HS-27A (cell line): ENCODE measurements around the gene TSPAN31.

Experiments
- DNase-seq: peaks from one replicate; pipeline ENCODE4 v3.0.0-alpha.2; 2012; ENCODE audit warnings: low read depth, missing footprints

TSPAN31 gene

DNA sequence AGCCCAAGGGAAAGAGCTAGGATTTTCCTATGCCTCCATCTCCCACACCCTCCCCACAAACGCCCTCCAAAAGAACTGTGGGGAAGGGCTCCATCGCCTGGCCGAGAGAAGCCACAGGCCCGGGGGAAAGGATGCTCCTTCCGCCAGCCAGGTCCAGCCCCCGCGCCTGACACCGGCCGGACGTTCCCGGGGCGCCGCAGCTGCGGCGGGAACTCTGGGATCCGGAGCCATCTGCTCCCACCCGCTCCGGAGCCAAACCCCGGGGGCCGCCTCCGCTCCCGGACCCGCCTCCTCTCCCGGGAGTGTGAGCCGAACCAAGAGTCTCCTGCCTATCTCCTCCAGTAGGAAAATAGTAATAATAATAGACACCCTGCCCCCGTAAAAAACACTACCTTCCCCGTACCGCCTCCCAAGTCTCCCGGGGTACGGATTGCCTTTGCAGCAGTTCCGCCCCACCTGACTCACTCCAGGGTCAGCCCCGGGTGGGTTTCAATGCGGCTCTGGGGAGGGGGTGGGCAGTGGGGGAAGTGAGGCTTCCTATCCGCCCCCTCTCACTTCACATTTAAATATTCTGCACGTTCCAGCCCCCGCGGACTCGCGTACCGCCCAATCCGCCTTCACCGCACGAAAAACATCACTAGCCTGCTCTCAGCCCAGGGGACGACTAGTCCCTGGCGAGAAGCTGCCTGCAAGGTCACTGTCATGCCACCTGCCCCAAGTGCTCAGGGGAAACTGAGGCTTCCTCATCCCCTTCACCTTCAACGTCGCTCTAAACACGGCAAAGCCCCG lies 8.7 kb upstream of the TSPAN31 start:
- no peak for DNase-seq

DNA sequence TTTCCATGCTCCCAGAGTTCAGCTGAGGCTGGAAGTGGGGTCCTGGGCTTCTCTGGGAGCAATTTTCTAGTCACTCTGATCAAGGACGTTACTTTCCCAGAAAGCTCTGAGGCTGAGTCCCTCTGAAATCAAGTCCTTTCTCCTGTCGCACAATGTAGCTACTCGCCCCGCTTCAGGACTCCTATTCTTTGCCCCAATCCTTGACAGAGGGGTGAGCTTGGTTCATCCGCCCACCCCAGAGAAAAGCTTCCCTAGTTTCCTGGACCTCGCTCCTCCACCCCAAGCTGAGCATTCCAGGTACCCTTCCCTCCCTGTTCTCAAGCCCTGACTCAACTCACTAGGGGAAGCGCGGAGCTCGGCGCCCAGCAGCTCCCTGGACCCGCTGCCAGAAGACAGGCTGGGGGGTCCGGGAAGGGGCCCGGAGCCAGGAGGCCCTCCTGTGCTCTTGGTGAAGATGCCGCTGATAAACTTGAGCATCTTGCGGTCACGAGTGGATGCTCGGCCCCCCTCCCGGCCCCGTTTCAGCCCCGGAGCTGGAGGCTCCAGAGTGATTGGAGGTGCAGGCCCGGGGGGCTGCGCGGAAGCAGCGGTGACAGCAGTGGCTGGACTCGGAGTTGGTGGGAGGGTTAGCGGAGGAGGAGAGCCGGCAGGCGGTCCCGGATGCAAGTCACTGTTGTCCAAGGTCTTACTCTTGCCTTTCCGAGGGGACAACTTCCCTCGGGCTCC lies 7.9 kb upstream of the TSPAN31 start:
- no peak for DNase-seq

GRCh38 chr12:57737467-57738460 lies 7.1 kb upstream of the TSPAN31 start:
- DNase-seq, result no peak

DNA sequence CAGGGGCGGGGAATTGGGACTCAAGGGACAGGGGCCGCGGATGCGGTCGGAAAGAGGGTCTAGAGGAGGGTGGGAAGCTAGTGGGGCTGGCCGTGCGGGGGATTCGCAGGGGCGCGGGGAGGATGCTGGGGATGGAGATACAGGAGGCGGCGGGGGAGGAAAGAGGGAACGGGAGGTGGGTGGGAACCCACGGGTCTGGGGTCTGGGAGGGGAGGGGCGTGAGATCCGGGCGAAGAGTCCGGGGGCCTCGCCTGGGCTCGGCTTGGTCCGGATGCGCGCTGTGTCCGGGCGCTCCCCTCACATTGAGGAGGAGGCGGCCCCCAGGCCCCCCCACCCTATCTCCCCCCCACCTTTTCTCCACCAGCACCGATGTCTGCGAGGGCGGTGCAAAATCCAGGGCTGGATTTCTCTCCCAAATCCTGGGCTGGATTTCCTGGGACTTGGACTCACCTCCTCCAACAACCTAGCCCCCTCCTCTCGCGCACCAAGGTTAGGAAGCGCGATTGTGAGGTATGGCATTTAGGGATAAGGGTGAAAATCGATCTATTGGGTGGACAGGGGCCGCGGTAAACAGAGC lies 6.1 kb upstream of the TSPAN31 start, which contains the start of gene AGAP2:
Gene AGAP2 (minus strand): TSS at position 82 of the 577 bp plus-strand sequence. CDS start 496 bp downstream, outside the sequence.
- DNase-seq, result no peak

- no peak for DNase-seq
These were observed 5.5 kb upstream of the TSPAN31 start for GRCh38 chr12:57739387-57739786.

GRCh38 chr12:57739914-57740538 lies 4.8 kb upstream of the TSPAN31 start:
- no peak for DNase-seq

- no peak for DNase-seq
These were observed 4.0 kb upstream of the TSPAN31 start for GRCh38 chr12:57740656-57741412.

DNA sequence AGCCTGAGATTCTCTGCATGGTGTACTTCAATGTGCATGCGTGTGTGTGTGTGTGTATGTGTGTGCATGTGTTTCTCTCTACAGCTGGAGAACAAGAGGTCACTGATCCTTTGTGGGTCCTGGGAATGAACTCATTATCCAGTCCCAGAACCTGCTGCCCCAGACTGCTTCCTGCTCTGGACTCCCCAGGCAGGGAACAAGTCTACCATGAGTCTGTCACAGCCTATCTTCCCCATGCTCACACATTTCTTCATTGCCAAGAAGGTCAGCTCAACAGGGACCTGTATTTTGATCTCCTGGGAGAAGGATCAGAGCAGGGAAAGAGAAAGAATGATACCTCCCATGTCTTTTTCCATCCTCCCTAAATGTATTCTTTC lies 3.4 kb upstream of the TSPAN31 start:
- DNase-seq, result no peak

DNA sequence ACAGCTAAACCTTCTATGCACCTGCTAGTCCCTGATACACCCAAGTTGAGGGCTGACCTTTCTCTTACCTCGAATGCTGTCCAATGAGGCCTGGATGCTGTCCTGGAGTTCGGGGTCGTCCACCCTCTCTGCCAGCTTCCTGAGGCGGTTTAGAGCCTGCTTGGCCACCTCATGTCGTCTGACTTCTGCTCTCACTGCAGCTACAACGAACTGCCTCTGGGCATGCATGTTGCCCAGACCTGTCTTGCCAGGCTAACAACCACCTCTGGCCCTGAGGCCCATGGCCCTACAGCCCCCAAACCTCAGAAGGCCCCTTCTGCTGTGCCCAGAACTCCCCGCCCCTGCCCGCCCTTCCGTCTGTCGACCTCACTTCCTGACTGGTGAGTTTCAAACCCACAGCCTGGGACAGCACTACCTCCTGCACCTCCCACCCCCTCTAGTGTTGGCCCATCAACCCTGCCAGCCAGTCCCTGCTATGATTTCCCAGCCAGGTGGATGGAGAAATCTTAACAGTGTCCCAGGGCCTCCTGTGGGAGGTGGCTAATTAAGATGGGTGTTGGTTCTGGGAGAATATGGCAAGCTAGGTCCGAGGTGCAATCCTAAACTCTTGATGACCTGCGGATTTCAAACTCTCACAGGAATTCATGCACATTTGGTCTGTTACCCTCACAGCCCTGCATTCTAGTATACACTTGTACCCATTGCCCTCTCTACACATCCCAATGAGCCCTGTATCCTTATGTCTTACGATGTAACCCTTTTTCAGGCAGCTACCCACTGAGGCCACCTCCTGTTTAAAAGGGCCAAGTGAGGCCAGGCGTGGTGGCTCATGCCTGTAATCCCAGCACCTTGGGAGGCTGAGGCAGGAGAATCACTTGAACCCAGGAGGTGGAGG lies 2.7 kb upstream of the TSPAN31 start:
- DNase-seq, result no peak

DNA sequence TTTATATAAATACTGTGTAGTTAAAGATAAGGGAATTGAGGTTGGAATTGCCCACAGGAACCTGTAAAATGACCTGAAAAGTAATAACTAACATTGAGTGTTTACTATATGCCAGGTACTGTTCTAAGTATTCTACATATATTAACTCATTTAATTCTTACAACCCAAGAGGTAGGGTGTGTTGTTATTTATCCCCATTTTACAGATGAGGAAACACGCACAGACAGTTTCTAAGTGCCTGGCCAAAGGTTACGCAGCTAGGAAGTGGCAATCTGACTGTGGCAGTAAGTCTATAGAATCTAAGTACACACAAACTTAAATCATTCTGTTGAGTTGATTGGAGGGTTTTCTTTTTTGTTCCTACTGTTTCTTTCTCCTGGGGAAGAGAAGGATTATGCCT lies 1.1 kb upstream of the TSPAN31 start:
- DNase-seq, result no peak

- DNase-seq, result peak; percentile 54
These were observed 554 bp upstream of the TSPAN31 start for GRCh38 chr12:57744194-57744776.

- no peak for DNase-seq
These were observed 644 bp downstream of the TSPAN31 start for GRCh38 chr12:57745485-57745881.

DNA sequence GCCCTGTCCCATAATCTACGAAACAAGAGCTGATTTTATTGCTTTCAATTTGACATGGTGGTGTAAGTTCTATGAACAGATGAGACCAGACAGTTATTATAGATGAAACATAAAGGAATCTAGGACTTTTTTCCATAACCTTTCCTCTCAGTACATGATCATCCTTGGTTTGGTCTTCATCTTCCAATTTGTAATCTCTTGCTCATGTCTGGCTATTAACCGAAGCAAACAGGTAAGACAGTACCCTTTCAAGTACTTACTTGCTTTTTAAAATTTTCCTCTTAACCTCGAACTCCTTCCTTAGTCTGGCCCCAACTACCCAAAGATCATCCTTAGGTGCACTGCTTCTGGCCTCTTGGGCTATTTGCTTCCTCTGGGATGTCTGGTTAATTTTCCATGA lies 1.2 kb downstream of the TSPAN31 start:
- no peak for DNase-seq

GRCh38 chr12:57749061-57749460 lies 4.2 kb downstream of the TSPAN31 start:
- no peak for DNase-seq

GRCh38 chr12:57750561-57751431 lies 6.0 kb downstream of the TSPAN31 start:
- DNase-seq, result no peak

DNA sequence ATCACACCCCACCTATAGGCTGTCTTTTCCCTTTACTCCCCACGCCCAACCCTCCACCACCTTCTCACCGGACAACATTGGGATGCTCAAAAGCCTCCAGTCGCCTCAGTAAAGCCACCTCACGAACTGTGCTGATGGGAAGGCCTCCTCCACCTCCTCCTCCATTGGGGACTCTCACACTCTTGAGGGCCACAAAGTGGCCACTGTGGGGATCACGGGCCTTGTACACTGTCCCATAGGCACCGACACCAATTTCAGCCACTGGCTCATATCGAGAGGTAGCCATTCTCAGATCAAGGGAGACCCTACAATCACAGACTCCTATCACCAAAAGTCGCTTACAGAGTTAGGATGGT lies 6.6 kb downstream of the TSPAN31 start:
- no peak for DNase-seq

DNA sequence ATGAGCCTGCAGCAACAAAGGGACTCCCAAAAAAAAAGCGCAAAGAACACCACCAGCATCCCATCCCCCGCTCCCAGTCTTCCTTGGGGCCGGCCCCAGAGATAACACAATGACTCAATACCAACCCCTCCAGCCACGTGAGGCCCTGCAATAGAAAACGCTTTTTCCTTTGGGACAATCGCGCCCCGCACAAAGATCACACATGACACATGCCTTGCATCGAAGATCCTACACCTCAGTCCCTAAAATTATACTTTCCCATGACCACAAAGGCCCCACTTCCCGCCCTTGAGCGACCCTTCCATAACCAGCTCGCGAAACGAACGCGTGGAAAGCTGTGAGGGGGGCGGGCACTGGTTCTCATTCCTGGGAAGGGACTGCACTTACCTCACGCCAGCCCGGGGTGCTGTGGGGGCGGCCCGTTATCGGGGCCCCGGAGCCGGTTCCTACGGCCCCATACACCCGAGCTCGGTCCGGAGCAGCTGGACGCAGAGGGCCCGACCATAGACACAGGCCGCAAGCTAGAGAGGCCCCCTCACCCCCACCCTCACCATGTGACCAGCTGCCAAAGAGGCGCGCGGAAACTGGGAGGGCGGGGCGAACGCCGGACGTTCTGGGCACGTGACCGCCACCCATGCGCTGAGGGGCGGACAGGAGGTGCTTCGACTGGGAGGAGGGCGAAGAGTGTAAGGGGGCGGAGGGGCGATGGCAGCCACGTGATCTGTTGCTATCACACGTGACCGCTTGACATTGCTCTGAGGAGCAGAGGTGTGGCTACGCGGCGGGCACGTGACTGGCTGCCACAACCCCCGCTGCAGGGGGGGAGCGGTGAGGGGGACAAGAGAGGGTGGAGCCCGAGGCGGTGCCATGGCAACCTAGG lies 7.2 kb downstream of the TSPAN31 start, which contains the start of gene CDK4:
Gene CDK4 (minus strand): TSS at position 523 of the 880 bp plus-strand sequence. CDS start 593 bp downstream, outside the sequence.
- peak; percentile 95 for DNase-seq
